ENCODE measurements around the gene CMIP.

The CMIP gene

DNA sequence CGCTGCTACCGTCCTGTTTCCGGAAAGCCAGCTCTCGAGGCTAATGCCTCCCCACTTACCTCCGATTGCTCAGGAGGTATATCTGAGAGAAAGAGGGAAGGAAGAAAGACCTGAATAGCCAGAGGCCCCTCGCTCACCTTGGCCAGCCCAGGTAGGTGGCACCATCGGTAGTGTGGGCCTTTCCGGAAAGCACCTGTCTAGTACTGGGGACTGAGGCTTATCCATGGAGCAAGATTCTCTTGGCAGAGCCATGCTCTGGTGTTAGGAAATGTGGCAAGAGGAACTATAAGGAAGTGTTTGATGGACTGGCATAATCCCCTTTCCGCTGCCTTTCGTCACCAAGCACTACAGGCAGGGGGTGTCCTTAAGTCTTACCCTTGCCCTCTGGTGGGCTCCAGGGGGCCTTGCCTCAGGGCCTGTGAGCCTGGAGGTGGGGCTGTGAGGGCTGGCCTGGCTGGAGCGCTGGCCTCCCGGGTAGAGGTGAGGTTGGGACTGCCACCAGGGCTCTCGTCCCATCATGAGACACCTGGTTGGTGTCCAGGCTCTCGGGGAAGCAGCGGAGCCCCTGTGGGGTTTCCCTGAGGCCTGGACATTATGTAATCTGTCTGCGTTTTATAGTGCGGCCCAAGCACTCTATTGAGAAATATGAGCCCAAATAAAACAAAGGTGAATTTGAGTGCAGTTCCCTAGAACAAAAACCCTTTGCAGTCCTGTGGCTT, 2.9 kb downstream of the CMIP start:
- DNase-seq (ENCODE audit: low spot score): no peak

DNA sequence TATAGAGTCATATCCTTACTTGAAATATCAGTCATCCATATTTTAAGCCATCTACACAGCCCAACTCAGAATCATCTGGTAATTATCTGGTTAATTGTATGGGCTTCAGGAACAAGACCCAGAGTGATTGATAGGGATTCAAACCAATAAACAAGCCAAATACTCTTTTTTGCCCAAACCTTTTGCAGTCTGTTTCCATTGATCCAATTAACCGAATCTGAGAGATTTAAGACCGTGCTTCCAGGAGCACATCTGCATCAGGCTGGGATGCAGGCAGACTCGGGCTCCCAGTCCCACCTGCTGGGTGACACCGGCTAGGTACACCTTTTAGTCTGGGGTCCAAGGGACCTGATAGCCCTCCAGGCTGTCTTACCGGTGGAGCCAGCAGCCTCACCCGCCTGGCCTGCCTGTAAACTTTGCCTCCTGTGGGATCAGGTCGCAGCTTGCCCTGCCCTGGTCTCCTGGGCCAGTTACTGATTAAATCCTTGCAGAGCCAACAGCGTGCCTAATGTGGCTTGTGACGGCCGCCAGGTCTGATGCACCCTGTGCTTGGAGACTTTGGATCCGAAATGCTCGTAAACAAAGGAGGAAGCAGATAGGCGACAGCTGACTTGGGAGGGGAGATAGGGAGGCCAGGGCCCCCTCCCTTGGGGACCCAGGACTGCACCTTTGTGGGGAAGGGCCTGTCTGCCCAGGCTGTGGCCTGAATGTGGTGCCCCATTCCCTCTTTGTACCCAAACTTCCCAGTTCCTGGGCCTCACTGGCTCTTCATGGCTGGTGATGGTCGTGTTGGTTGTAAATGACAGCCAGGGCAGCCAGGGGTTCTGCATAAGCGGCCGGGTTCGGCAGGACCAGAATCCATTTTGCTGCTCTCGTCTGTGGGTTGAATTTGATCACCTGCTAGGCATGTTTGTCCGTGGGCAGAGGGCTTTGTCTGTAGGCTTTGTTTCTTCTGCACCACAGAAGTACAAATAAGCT, 3.8 kb downstream of the CMIP start:
- DNase-seq (ENCODE audit: low spot score): no peak

DNA sequence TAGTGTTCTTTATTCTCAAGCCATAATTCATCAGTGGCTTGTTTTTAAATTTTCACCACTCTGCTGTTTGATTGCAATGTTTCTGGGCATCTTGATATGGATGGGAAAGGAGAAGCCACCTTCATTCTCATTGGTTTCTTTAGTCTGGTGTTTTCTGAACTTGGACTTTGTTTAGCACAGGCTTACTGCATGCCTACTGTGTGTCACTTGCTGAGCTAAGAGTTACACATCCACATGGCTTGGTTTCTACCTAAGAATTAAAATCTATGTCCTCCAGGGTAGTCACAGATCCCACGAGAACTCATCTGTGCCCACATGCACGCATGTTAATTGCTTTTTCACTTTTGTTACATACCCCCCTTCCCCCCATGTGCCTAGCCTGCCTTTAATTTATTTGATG, 4.6 kb downstream of the CMIP start:
- DNase-seq (ENCODE audit: low spot score): no peak

DNA sequence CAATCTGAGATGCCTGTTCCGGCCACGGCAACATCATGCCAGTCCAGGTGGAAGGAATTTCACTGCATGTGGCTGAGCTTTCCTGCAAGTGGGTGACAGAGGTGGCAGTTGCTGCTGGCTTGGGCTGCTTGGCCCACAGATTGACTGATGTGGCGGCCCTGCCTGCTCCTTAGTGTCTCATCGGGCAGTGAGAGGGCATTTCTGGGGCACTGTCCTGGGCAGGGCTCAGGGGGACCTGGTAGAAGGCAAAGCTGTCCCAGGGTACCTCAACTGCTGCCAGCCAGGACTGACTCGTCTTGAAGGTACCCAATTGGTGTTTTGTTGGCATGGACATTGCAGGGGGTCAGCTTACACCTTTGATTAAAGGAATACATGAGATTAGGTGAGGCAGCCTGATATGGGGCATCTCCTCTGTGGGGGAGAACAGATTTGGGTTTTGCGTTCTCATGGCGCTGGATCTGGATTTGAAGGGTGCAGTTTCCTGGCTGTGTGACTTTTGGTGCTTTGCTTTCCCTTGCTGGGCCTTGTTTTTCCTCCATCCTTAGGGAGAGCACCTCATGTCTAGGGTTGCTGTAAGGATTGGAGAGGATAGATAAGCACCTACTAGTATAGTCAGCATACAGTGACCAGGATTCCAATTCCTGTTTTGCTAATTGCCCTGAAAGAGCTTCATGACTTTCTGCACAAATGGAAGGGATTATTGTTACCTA, 5.4 kb downstream of the CMIP start:
- no peak for DNase-seq (ENCODE audit: low spot score)

DNA sequence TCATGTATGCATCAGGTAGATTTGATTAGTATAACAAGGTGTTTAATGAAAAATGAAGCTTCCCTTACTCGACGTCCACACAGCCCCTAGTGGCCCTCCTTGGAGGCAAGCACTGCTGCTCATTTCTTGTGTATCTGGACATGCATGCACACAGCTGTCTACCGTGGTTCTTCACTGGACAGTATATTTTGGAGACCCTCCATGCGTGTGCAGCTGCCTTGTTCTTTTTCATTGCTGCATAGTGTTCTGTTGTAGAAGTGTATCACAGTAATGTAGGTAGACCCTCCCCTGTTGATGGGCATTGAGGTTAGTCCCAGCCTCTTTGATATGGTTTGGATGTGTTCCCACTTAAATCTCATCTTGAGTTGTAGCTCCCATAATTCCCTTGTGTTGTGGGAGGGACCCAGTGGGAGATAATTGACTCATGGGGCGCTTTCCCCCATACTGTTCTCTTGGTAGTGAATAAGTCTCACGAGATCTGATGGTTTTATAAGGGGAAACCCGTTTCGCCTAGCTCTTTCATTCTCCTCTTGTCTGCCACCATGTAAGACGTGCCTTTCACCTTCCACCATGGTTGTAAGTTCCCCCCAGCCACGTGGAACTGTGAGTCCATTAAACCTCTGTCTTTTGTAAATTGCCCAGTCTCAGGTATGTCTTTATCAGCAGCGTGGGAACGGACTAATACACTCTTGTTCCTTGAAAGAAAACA, 6.3 kb downstream of the CMIP start:
- DNase-seq (ENCODE audit: low spot score): no peak

DNA sequence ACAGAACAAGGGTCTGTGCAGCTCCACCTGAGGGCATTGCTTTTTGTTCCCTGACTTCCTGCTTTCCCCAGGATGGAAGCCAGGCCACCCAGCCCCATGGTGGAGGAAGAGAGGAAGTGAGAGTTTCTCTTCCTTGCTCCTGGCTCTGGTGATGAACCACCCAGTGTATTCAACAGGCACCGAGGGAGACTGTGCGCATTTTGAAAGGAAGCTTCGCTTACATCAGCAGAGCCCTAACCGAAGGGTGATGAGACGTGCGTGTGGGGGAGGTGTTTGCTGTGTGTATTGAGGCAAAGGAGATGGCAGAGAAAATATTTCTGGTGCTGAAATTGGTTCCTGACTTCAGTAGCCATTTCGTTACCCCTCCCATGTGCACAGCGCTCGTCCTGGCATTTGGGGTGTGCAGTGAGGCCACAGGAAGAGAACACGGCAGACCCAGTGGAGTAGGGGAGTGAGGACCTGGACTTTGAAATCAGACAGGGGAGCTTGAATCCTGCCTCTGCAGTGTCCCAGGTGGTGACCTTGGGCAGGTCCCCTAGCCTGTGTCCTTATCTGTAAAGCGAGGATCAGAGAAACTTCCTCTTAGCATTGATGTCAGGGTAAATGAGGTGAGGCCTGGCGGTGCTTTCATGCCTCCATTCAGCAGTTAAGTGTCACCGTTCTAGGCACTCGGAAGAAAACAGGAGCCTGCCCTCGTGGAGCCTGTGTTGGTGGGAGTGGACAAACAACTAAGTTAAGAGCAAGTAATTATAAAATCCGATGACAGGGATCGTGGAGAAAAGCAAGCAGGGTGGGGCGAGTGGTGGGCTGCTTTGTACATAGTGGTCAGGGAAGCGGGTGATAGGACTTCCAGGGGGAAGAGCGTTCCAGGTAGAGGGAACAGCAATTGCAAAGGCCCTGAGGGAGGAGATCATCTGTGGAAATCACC, 7.4 kb downstream of the CMIP start:
- DNase-seq (ENCODE audit: low spot score): no peak

DNA sequence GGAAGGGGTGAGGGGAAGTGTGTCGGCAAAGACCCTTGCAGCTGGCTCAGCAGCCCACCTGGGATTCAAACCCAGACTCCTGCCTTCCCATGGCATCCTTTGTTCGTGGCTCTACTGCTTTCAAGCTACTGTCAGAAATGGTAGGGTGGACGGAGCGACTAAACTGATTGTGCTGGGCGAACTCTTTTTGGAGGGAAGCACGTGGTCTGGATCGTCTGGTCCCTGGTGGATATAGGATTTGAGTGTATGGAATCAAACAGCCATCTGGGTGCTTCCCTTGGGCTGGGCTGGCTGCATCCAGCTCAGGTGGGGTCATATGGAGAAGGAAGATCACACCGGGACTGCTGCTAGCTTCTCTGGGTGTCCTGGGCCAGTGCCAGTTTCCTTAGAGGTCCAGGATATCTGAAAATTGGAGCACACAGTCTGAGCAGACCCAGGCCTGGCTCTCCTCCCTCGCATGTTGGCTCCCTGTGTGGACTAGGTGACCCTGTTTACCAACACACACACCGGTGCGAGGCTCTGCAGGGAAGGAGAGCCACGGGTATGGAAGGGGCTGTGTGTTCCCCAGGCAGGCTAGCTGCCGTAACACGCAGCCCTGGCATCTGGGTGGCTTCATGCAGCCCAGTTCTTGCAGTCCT, 8.6 kb downstream of the CMIP start:
- no peak for DNase-seq (ENCODE audit: low spot score)

DNA sequence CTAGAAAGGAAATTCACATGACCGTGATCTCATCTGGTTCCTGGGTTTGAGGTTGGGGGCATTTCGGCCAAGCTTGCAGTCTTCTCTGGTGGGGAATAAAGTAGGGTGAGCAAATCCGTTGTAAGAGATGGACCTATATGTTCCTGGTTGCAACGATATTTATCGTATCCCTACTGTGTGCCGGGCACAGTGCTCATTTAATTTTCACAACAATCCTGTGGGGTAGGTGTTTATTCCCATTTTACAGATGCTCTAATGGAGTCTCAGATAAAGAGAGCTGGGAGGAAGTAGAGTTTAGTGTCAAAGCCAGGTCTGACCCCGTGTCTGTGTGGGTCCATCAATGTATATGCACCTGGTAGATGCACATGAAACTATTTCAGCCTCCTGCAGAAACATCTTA, 9.4 kb downstream of the CMIP start:
- no peak for DNase-seq (ENCODE audit: low spot score)

DNA sequence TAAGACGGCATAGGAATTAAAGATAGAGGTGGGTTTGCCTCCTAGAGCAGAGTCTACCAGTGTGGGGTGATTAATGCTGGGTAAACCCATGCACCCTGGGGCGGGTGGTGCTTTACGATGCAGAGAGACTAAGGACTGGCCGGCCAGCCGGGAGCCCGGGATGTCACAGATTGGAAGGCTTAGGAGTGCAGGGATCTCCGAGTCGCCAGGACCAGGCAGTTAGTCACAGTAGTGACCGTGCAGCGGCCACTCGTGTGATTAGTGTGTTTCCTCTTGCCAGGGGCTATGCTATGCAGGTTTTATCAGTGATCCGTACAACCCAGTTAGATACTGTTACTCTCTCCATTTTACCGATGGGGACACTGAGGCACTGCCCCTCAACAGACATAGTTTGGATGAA, 10.4 kb downstream of the CMIP start:
- DNase-seq (ENCODE audit: low spot score): no peak

DNA sequence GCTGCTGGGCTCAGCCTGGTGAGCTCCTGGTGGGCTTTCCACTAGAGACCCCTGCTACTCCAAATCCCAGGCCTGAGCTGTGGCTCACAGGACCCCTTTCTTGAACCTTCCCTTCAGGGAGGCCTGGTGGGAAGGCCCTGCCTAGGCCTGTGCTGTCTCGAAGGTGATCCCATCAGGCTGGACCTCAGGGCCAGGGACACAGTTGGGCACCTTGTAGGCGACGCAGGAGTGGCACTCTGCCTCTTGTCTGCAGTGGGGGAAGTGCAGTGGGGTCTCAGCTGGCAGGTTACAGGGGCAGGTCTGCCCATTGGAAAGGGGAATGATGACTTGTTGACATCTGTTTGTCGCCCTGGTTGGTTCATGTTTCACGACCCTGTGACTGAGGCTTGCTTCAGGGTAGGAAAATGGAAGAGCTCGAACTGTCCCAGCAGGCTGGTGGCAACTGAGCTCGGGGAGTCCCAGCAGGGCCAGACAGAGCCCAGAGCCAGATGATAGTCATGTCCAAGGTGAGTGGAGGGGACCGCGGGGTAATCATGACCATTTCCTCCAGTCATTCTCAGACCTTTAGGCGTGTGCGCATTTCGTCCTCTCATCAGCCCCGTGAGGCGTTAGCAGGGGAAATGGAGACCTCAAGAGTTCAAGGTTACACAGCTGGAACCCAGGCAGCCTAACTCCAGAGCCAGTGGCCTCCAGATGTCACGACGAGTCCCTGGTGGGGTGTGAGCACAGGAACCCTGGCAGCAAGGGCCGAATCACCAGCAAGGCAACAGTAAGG, 11.3 kb downstream of the CMIP start:
- DNase-seq (ENCODE audit: low spot score): no peak

DNA sequence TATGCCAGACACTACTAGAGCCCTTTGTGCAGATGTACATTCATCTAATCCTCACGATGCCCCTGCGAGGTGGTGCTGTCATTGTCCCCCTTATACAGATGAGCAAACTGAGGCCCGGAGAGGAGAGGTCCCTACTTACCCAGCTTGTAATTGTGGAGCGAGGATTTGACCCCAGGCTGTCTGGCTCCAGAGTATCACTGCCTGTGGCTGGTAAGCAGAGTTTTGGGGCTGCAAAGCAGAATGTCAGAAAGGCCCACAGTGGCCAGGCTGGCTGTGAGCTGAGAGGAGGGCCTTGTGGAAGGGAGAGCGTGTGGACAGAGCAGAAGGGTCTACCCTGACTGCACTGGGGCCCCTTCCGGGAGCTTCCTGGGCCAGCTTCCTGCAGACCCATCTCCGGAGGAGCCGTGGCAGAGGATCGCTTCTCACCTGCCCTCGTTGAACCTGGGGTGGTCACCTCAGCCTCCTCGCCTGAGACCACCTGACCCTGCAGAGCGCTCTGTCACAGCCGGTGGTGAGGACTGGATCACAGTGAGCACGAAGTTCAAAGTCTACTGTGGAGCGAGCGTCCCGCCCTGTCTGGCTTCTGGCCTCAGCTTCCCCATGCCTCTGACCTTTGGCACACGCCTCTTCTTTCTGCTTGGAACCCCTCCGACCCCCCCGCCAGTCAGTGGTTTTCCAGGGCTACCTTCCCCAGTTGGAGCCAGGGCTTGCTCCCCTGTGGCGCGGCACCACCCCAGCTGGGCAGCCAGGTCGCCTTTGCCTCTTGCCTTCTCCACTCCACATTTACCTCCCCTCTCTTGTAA, 12.1 kb downstream of the CMIP start:
- no peak for DNase-seq (ENCODE audit: low spot score)

DNA sequence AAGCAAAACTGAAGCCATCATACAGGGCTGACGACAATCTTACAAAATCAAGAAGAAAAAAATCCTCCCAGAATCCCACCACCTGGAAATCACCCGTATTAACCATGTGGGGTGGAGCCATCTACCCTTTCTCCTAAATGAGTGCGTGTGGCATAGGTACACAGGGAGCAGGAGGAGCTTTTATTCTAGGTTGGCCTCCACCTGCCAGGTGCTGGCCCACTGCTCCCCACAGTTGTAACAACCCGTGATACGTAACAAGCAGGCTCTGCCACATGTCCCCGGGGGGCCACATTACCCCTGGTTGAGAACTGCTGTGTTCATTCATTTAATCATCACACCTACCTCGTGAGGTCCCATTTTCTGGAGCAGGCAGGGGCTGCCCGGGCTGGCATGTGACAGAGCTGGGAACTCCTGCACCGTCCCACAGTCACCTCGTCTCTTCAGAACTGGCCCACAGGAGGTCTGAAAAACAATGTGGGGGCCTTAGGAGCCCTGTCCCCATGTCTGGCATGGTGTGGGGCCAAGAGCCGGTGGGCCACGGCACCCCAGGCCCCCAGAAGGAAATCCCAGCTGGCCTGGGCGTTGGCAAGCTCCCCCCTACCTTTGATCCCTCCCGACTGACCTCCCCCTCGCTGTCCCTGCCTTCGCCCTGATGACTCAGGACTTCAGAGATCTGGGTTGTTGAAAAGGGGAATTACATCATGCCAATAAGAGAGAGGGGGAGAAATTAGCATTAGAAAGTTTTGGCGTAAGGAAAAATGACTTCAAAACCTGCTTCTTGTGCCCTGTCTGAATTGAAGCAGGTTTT, 12.9 kb downstream of the CMIP start:
- no peak for DNase-seq (ENCODE audit: low spot score)

DNA sequence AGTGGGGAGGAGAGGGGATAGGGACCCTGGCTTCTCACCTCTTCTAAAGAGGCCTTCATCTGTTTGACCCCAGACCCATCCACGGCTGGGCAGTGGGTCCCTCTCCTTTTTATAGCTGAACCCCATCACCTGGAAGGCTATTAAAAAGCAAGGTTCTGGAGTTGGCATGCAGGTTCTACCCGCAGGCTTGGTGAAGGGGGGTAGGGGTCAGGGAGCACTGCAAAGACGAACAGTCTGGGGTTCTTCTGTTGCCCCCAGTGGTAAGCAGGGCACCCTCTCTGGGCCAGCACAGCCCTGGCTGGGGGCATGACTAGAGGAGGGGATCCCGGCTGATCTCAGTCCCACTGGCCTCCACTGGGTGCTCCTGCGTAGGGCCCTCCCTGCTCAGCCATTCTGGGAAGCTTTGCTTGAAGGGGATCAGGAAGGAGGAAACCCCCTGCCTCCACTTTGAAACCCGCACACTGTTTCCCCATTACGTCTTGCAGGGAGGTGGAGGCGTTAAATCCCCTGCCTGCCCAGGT, 13.6 kb downstream of the CMIP start:
- no peak for DNase-seq (ENCODE audit: low spot score)

DNA sequence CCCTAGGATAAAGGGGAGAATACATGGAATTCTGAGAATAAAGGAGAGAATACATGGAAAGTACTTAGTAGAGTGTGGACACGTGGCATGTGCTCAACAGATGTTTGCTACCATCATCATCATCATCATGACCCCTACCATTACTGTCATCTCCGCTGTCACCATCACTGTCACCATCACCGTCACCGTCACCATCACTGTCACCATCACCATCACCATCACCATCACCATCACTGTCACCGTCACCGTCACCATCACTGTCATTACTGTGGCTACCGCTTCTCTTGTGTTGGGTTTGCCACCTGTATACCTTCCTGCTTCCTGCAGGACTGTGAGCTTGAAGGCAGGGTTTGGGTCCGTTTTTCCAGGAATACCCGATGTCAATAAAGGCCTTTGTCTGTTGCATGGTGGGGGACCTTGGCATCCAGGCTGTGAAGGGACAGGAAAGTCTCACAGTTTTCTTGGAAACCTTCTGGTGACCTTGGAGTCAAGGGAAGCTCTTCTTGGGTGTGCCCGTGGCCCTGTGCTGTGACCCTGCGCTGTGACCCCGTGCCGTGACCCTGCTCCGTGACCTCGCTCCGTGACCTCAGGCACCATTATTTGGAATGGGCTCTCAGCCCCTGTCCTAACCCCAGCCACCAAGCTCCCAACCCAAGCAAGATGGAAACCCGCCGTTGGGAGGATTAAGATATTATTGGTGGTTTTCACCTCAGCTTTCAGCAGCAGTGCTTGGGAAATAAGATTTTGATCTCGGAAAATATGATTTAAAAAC, 14.4 kb downstream of the CMIP start:
- DNase-seq (ENCODE audit: low spot score): no peak

DNA sequence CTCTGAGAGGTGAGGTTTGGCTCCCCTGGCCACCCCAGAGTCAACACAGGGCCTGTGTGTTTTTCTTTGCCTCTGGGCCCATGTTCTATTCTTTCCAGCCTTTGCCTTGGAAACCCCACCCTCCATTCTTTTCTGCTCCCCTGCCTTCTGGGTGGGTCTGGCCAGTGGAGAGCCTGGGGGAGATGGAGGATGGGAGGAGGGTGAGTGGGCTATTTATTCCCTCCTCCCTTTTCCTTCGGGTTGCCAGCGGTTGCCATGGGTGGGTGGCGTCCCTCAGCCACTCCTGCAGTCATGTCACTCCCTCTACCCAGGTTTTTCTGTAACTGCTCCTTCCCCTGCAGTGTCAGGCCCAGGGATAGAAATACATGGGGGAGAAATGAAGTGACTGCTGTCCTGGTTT, 15.5 kb downstream of the CMIP start:
- DNase-seq (ENCODE audit: low spot score): no peak

DNA sequence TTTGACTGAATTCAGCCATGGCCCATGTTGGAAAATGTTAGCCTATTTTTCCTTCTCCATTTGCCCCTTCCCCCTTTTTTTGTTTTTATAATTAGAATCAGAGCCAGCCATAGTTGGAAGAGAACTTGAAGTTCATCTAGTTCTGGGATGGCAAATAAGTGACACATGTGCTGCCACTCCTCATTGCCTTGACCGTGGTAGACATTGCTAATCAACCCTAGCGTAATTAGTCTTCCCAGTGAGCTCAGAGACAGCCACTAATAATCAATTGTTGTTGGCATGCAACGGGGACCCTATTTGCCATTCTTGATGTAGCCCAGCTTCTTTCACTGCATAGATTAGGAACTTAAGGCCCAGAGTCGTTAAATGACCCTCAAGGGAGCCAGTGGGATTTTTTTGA, 16.6 kb downstream of the CMIP start:
- no peak for DNase-seq (ENCODE audit: low spot score)

DNA sequence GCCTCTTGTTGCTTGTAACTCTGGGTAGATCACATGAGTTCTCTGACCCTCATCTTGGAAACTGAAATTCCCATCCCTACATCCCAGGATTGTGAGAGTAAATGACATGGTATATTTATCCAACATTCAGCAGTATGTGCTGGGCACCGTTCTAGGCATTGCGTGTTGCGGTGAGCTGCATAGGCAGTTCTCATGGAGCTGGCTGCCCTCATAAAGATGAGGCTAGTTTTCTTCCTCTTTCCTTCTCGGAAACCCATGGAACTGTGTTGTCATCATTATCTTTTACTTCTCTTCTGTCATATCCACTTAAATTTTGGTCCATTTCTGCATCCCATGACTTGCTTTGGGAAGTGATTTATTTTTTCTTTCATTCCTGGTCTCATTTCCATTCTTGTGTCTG, 17.2 kb downstream of the CMIP start:
- DNase-seq (ENCODE audit: low spot score): no peak

Data from NAMALWA (cell line).